NT2/D1 (cell line): ENCODE results near the gene ZBTB14.

Experiments used
- SUZ12 ChIP-seq: IDR thresholded peaks from 2 replicates; pipeline ENCODE4 v1.6.1; 2011; ENCODE audit not compliant: insufficient read length, insufficient read depth; ENCODE audit errors: extremely low read depth
- YY1 ChIP-seq: IDR thresholded peaks from 2 replicates; pipeline ENCODE4 v1.6.1; 2011; ENCODE audit not compliant: insufficient read length, insufficient read depth
- ZNF274 ChIP-seq: IDR thresholded peaks from 2 replicates; pipeline ENCODE4 v1.6.1; 2011; ENCODE audit warnings: mild to moderate bottlenecking, low read depth, low read length

DNA sequence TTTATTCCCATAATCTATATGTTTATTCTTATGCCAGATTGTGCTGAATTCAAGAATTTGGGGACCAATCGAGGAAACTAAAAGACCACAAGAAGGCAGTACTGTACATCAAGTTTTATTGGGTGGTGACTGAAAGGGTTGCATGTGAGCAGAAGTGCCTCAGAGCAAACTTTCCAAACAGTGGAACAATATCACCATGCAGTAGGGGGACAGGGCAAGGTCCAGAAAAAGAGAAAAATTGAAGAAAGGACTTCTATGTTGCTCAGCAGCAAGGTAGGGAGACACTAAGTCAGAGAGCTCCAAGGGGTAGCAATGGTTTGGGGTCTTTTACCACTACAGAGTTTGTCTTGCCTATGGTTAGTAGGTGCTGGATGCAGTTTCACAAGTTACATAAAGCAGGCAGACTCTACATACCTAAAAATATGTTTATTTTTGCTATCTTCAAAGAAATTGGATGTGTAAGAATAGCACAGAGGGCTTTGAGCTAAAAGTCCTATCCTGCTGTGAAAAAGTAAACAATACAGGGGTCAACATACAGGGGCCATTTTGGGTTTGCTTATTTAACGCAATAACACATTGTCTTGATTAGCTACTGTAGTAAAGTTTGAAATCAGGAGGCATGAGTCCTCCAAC is 43.8 kb upstream of the ZBTB14 start:
- TF ChIP-seq SUZ12 (no peak), YY1 (no peak), ZNF274 (no peak)
